Measurements from ENCODE around the gene FBXL17. TPM values are rescaled to one million over a fixed set of nuclear protein-coding genes. Genes with fewer than 3 reads are reported as not detected.

The FBXL17 gene
- total and polyA plus RNA-seq, 4 donors = 2.1 to 14.1 (median 6.3) TPM

GRCh38 chr5:108171759-108172158, 210.1 kb downstream of the FBXL17 start:
- H3K9me3 ChIP-seq (ENCODE audit: control insufficient read depth in 4 of 4, low read length in 3 of 4) = no peaks in the 10 kb centered on the region
- H3K9ac ChIP-seq (ENCODE audit: low read depth in 1 of 2, low read length in 2 of 2) = no peak overlapping the region
- H3K27ac ChIP-seq (ENCODE audit: low read depth in 1 of 2, low read length in 2 of 2) = no peak overlapping the region
- no peaks in the 10 kb centered on the region for H3K36me3 ChIP-seq (ENCODE audit: control insufficient read depth in 4 of 4, insufficient read depth in 3 of 4, low read depth in 1 of 4, low read length in 3 of 4)
- H3K27me3 ChIP-seq (ENCODE audit: control insufficient read depth in 4 of 4, insufficient read depth in 4 of 4, low read length in 3 of 4) = no peaks in the 10 kb centered on the region
- WGBS = 97% methylated on average over 6 of the region's 6 CpGs
- no peak for DNase-seq (ENCODE audit: low spot score)
- no peak overlapping the region for H3K4me3 ChIP-seq (ENCODE audit: low read depth in 1 of 3, low read length in 3 of 3)
- no peak for TF ChIP-seq EGR1 (IDR thresholded peaks at IDR 0.05; ENCODE audit: low read depth in 2 of 2)
- no peak for TF ChIP-seq ATF3 (IDR thresholded peaks at IDR 0.05)
- TF ChIP-seq FOXA1 (IDR thresholded peaks at IDR 0.05) = no peak
- no peak for TF ChIP-seq ZBTB33 (IDR thresholded peaks at IDR 0.05)
- TF ChIP-seq MAX (IDR thresholded peaks at IDR 0.05) = no peak
- TF ChIP-seq HNF4G (IDR thresholded peaks at IDR 0.05) = no peak
- no peak for TF ChIP-seq SP1 (IDR thresholded peaks at IDR 0.05)
- TF ChIP-seq NR2F2 (IDR thresholded peaks at IDR 0.05) = no peak
- no peak for TF ChIP-seq REST (IDR thresholded peaks at IDR 0.05)
- H3K4me1 ChIP-seq (ENCODE audit: control insufficient read depth in 4 of 4, insufficient read depth in 4 of 4, low read length in 3 of 4) = peaks cover 0 to 3% (median 0%) of the 10 kb centered on the region in 4 donors

GRCh38 chr5:108168915-108169314, 213.0 kb downstream of the FBXL17 start:
- Histone ChIP-seq H3K27me3 (ENCODE audit: control insufficient read depth in 4 of 4, insufficient read depth in 4 of 4, low read length in 3 of 4) (no peaks in the 10 kb centered on the region), H3K4me1 (ENCODE audit: control insufficient read depth in 4 of 4, insufficient read depth in 4 of 4, low read length in 3 of 4) (peaks cover 0 to 3% (median 0%) of the 10 kb centered on the region in 4 donors), H3K9me3 (ENCODE audit: control insufficient read depth in 4 of 4, low read length in 3 of 4) (no peaks in the 10 kb centered on the region), H3K9ac (ENCODE audit: low read depth in 1 of 2, low read length in 2 of 2) (no peak overlapping the region), H3K4me3 (ENCODE audit: low read depth in 1 of 3, low read length in 3 of 3) (no peak overlapping the region), H3K27ac (ENCODE audit: low read depth in 1 of 2, low read length in 2 of 2) (no peak overlapping the region), H3K36me3 (ENCODE audit: control insufficient read depth in 4 of 4, insufficient read depth in 3 of 4, low read depth in 1 of 4, low read length in 3 of 4) (no peaks in the 10 kb centered on the region)
- WGBS = 79% methylated on average over 2 of the region's 2 CpGs
- no peak for DNase-seq (ENCODE audit: low spot score)
- TF ChIP-seq FOXA2 (IDR thresholded peaks at IDR 0.05) = no peak
- TF ChIP-seq EGR1 (IDR thresholded peaks at IDR 0.05; ENCODE audit: low read depth in 2 of 2) = no peak
- TF ChIP-seq GABPA (IDR thresholded peaks at IDR 0.05 in 1 of 2, conservative IDR thresholded peaks at IDR 0.05 in 1 of 2) = no peak
- no peak for TF ChIP-seq HNF4G (IDR thresholded peaks at IDR 0.05)
- TF ChIP-seq RXRA (IDR thresholded peaks at IDR 0.05) = no peak
- TF ChIP-seq NR2F2 (IDR thresholded peaks at IDR 0.05) = no peak
- no peak for TF ChIP-seq SP1 (IDR thresholded peaks at IDR 0.05)
- no peak for TF ChIP-seq CTCF (IDR thresholded peaks at IDR 0.05; ENCODE audit: low read depth, low read length, missing input control)
- no peak for TF ChIP-seq HNF4A (conservative IDR thresholded peaks at IDR 0.05)
- no peak for TF ChIP-seq REST (IDR thresholded peaks at IDR 0.05)
- no peak for TF ChIP-seq TAF1 (conservative IDR thresholded peaks at IDR 0.05)
- TF ChIP-seq YY1 (IDR thresholded peaks at IDR 0.05) = no peak
- TF ChIP-seq FOXA1 (IDR thresholded peaks at IDR 0.05) = no peak
- no peak for TF ChIP-seq RAD21 (IDR thresholded peaks at IDR 0.05)
- no peak for TF ChIP-seq MAX (IDR thresholded peaks at IDR 0.05)
- TF ChIP-seq JUND (IDR thresholded peaks at IDR 0.05) = no peak
- TF ChIP-seq ATF3 (IDR thresholded peaks at IDR 0.05) = no peak

Measured in liver (tissue), 9 donors.